Measurements from ENCODE around the gene SLC35F3.

DNA sequence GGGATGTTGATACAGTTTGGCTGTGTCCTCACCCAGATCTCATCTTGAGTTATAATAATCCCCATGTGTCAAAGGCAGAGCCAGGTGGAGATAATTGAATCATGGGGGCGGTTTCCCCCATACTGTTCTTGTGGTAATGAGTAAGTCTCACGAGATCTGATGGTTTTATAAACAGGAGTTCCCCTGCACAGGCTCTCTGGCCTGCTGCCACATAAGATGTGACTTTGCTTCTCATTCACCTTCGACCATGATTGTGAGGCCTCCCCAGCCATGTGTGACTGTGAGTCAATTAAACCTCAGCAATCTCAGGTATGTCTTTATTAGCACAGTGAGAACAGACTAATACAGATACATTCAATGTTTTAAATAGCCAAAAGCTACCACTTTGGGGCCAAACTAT is 41.1 kb downstream of the SLC35F3 start:
- TF ChIP-seq, protein P1, sequence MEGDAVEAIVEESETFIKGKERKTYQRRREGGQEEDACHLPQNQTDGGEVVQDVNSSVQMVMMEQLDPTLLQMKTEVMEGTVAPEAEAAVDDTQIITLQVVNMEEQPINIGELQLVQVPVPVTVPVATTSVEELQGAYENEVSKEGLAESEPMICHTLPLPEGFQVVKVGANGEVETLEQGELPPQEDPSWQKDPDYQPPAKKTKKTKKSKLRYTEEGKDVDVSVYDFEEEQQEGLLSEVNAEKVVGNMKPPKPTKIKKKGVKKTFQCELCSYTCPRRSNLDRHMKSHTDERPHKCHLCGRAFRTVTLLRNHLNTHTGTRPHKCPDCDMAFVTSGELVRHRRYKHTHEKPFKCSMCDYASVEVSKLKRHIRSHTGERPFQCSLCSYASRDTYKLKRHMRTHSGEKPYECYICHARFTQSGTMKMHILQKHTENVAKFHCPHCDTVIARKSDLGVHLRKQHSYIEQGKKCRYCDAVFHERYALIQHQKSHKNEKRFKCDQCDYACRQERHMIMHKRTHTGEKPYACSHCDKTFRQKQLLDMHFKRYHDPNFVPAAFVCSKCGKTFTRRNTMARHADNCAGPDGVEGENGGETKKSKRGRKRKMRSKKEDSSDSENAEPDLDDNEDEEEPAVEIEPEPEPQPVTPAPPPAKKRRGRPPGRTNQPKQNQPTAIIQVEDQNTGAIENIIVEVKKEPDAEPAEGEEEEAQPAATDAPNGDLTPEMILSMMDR (IDR thresholded peaks at IDR 0.05 in 4 of 5, conservative IDR thresholded peaks at IDR 0.05 in 1 of 5), result no peak
- TF ChIP-seq POLR2A (IDR thresholded peaks at IDR 0.05), result no peak
